Muscle of leg (tissue), 11 donors: ENCODE results near the gene MYO3B. TPM values are rescaled to one million over a fixed set of nuclear protein-coding genes. Genes with fewer than 3 reads are reported as not detected.
"Not testable (repeated sequence)": the region's sequence is repeated elsewhere in the genome, so short reads cannot be mapped to it uniquely, and the experiment has no call there.

Source experiments
- DNase-seq: peaks from one replicate; pipeline ENCODE4 v3.0.0; 2013
- H3K27ac ChIP-seq: one replicate; pipeline ENCODE4 v1.5.1; 2013; ENCODE audit warnings: mild to moderate bottlenecking, low read length, control low read depth
- H3K27me3 ChIP-seq: one replicate; pipeline ENCODE4 v1.6.1; 2013; ENCODE audit warnings: low read length; ENCODE audit not compliant: control insufficient read depth, insufficient read depth
- H3K36me3 ChIP-seq: one replicate; pipeline ENCODE4 v1.6.1; 2013; ENCODE audit warnings: low read length; ENCODE audit not compliant: control insufficient read depth, insufficient read depth
- H3K4me1 ChIP-seq: one replicate; pipeline ENCODE4 v1.6.1; 2013; ENCODE audit warnings: low read length; ENCODE audit not compliant: control insufficient read depth, insufficient read depth
- H3K4me3 ChIP-seq: one replicate; pipeline ENCODE4 v1.5.1; 2013; ENCODE audit warnings: low read length, control low read depth
- H3K9me3 ChIP-seq: replicated peaks from 2 replicates; pipeline ENCODE4 v1.6.1; 2013; ENCODE audit warnings: low read depth, low read length; ENCODE audit not compliant: control insufficient read depth
- WGBS: methylation state at CpG from one replicate; pipeline ENCODE4 v1.1.5; 2013; ENCODE audit warnings: missing lambda C conversion rate; ENCODE audit not compliant: insufficient coverage; 5-methylcytosine and 5-hydroxymethylcytosine counted together
- polyA plus RNA-seq, 8 donors: library from polyadenylated mRNA; unstranded; fragments of 120-200 nt; gene quantifications; one replicate each; pipeline versions ENCODE4 v1.2.1 to v1.2.3, GENCODE V29; 2013; ENCODE audit warnings: inconsistent platforms in 1 of 8, low replicate concordance in 1 of 8; ENCODE audit not compliant: insufficient read length in 8 of 8, insufficient read depth in 1 of 8
- total RNA-seq: library from RNA; stranded (reverse); fragments of 120-200 nt; gene quantifications from one replicate; pipeline ENCODE4 v1.2.4, GENCODE V29; 2013

The MYO3B gene
- total and polyA plus RNA-seq, 9 donors = 0.12 to 0.79 (median 0.18) TPM

- not testable (repeated sequence) for H3K27ac ChIP-seq, H3K4me1 ChIP-seq, DNase-seq, H3K4me3 ChIP-seq, H3K9me3 ChIP-seq, H3K27me3 ChIP-seq, H3K36me3 ChIP-seq
- WGBS = 68% methylated on average over 4 of the region's 5 CpGs
These were observed 256.4 kb downstream of the MYO3B start for GRCh38 chr2:170434396-170434795.

- Histone ChIP-seq H3K36me3 (no peaks in the 10 kb centered on the region), H3K4me3 (no peak overlapping the region), H3K9me3 (no peaks in the 10 kb centered on the region), H3K27ac (no peak overlapping the region), H3K4me1 (no peaks in the 10 kb centered on the region), H3K27me3 (no peaks in the 10 kb centered on the region)
- DNase-seq = no peak
- 0% methylated on average over 1 of the region's 6 CpGs for WGBS
These were observed 257.1 kb downstream of the MYO3B start for GRCh38 chr2:170434900-170435621.

- 5% methylated on average over 2 of the region's 5 CpGs for WGBS
- H3K9me3 ChIP-seq = no peaks in the 10 kb centered on the region
These were observed 258.4 kb downstream of the MYO3B start for GRCh38 chr2:170436077-170436943.

GRCh38 chr2:170446078-170446477 is 268.1 kb downstream of the MYO3B start:
- no peak for DNase-seq

More at GRCh38 chr2:170436077-170436943, 258.4 kb downstream of the MYO3B start:
- H3K4me1 ChIP-seq = no peaks in the 10 kb centered on the region
- no peak for DNase-seq
- H3K27me3 ChIP-seq = no peaks in the 10 kb centered on the region
- H3K4me3 ChIP-seq = no peak overlapping the region
- H3K27ac ChIP-seq = no peak overlapping the region
- H3K36me3 ChIP-seq = no peaks in the 10 kb centered on the region

GRCh38 chr2:170449034-170449433 is 271.1 kb downstream of the MYO3B start:
- no peaks in the 10 kb centered on the region for H3K27me3 ChIP-seq
- no peaks in the 10 kb centered on the region for H3K9me3 ChIP-seq
- no peaks in the 10 kb centered on the region for H3K36me3 ChIP-seq
- no peak overlapping the region for H3K4me3 ChIP-seq
- no peak overlapping the region for H3K27ac ChIP-seq
- no CpG with 5 or more reads among the region's 1 CpG for WGBS
- no peaks in the 10 kb centered on the region for H3K4me1 ChIP-seq
- no peak for DNase-seq

More at GRCh38 chr2:170446078-170446477, 268.1 kb downstream of the MYO3B start:
- Histone ChIP-seq H3K4me3 (no peak overlapping the region), H3K36me3 (no peaks in the 10 kb centered on the region), H3K27me3 (no peaks in the 10 kb centered on the region), H3K4me1 (no peaks in the 10 kb centered on the region), H3K9me3 (no peaks in the 10 kb centered on the region), H3K27ac (no peak overlapping the region)
- WGBS = 83% methylated on average over 1 of the region's 3 CpGs

GRCh38 chr2:170454471-170455372 is 276.8 kb downstream of the MYO3B start:
- H3K27me3 ChIP-seq = no peaks in the 10 kb centered on the region
- no peak for DNase-seq
- no peaks in the 10 kb centered on the region for H3K36me3 ChIP-seq
- H3K27ac ChIP-seq = no peak overlapping the region
- no peak overlapping the region for H3K4me3 ChIP-seq
- WGBS = 70% methylated on average over 6 of the region's 7 CpGs
- H3K9me3 ChIP-seq = no peaks in the 10 kb centered on the region
- no peaks in the 10 kb centered on the region for H3K4me1 ChIP-seq

- DNase-seq = no peak
- no peaks in the 10 kb centered on the region for H3K27me3 ChIP-seq
- no peak overlapping the region for H3K27ac ChIP-seq
- no peaks in the 10 kb centered on the region for H3K4me1 ChIP-seq
- no peak overlapping the region for H3K4me3 ChIP-seq
- WGBS = 92% methylated on average over 1 of the region's 5 CpGs
- no peaks in the 10 kb centered on the region for H3K9me3 ChIP-seq
- H3K36me3 ChIP-seq = no peaks in the 10 kb centered on the region
These were observed 277.9 kb downstream of the MYO3B start for GRCh38 chr2:170455617-170456426.

GRCh38 chr2:170456914-170457313 is 279.0 kb downstream of the MYO3B start:
- WGBS = no CpG with 5 or more reads among the region's 3 CpGs
- DNase-seq = no peak
- Histone ChIP-seq H3K27me3 (no peaks in the 10 kb centered on the region), H3K4me3 (no peak overlapping the region), H3K9me3 (no peaks in the 10 kb centered on the region), H3K27ac (no peak overlapping the region), H3K4me1 (no peaks in the 10 kb centered on the region), H3K36me3 (no peaks in the 10 kb centered on the region)

GRCh38 chr2:170457742-170458141 is 279.8 kb downstream of the MYO3B start:
- H3K36me3 ChIP-seq = no peaks in the 10 kb centered on the region
- no peaks in the 10 kb centered on the region for H3K27me3 ChIP-seq
- WGBS = no CpG with 5 or more reads among the region's 9 CpGs
- H3K9me3 ChIP-seq = no peaks in the 10 kb centered on the region
- DNase-seq = no peak
- H3K4me3 ChIP-seq = no peak overlapping the region
- no peak overlapping the region for H3K27ac ChIP-seq
- H3K4me1 ChIP-seq = no peaks in the 10 kb centered on the region
